Lower leg skin (tissue), 3 donors: ENCODE results near the gene BEND5.

Experiments used
- POLR2A ChIP-seq, 2 donors: fragments of 450-650 bp; IDR thresholded peaks; one replicate each; pipeline ENCODE4 v1.6.1; 2016 to 2017; ENCODE audit warnings: antibody characterized with exemption in 2 of 2, mild to moderate bottlenecking in 1 of 2, moderate library complexity in 1 of 2
- TF ChIP-seq, protein P1 (sequence below), 3 donors: fragments of 450-650 bp; IDR thresholded peaks; one replicate each; pipeline ENCODE4 v1.5.1; 2016; ENCODE audit warnings: antibody characterized with exemption in 3 of 3, mild to moderate bottlenecking in 3 of 3, moderate library complexity in 2 of 3

- TF ChIP-seq, protein P1, sequence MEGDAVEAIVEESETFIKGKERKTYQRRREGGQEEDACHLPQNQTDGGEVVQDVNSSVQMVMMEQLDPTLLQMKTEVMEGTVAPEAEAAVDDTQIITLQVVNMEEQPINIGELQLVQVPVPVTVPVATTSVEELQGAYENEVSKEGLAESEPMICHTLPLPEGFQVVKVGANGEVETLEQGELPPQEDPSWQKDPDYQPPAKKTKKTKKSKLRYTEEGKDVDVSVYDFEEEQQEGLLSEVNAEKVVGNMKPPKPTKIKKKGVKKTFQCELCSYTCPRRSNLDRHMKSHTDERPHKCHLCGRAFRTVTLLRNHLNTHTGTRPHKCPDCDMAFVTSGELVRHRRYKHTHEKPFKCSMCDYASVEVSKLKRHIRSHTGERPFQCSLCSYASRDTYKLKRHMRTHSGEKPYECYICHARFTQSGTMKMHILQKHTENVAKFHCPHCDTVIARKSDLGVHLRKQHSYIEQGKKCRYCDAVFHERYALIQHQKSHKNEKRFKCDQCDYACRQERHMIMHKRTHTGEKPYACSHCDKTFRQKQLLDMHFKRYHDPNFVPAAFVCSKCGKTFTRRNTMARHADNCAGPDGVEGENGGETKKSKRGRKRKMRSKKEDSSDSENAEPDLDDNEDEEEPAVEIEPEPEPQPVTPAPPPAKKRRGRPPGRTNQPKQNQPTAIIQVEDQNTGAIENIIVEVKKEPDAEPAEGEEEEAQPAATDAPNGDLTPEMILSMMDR (IDR thresholded peaks at IDR 0.05) = no peak
- TF ChIP-seq POLR2A (IDR thresholded peaks at IDR 0.05) = no peak
These were observed 5.1 kb downstream of the BEND5 start for GRCh38 chr1:48771561-48771960.
